PFSK-1 (cell line): Measurements from ENCODE around the gene PALD1.

ENCODE experiments used
- FOXP2 ChIP-seq: optimal IDR thresholded peaks from 2 replicates; pipeline ENCODE3; 2011; ENCODE audit warnings: borderline replicate concordance, control low read depth, inconsistent platforms; ENCODE audit not compliant: insufficient read depth; ENCODE audit errors: extremely low read length, extremely low read depth
- POLR2AphosphoS5 ChIP-seq: IDR thresholded peaks from 2 replicates; pipeline ENCODE4 v1.6.1; 2012; ENCODE audit warnings: low read depth, mild to moderate bottlenecking, control low read depth, low read length, moderate library complexity
- SIN3A ChIP-seq: IDR thresholded peaks from 2 replicates; pipeline ENCODE4 v1.6.1; 2012; ENCODE audit warnings: mild to moderate bottlenecking, low read length, moderate library complexity, borderline replicate concordance; ENCODE audit not compliant: insufficient read depth
- TAF1 ChIP-seq: IDR thresholded peaks from 2 replicates; pipeline ENCODE4 v1.6.1; 2012; ENCODE audit warnings: low read length, control low read depth, borderline replicate concordance; ENCODE audit not compliant: insufficient read depth
- TF ChIP-seq, protein P1 (sequence below), 2 experiments: IDR thresholded peaks; 2 replicates each; pipeline versions ENCODE4 v1.6.1 to v1.8.0; 2011 to 2012; ENCODE audit warnings: low read depth in 2 of 2, low read length in 2 of 2, control low read depth in 1 of 2, inconsistent platforms in 1 of 2, mild to moderate bottlenecking in 1 of 2, moderate library complexity in 1 of 2; ENCODE audit not compliant: insufficient read depth in 1 of 2

DNA sequence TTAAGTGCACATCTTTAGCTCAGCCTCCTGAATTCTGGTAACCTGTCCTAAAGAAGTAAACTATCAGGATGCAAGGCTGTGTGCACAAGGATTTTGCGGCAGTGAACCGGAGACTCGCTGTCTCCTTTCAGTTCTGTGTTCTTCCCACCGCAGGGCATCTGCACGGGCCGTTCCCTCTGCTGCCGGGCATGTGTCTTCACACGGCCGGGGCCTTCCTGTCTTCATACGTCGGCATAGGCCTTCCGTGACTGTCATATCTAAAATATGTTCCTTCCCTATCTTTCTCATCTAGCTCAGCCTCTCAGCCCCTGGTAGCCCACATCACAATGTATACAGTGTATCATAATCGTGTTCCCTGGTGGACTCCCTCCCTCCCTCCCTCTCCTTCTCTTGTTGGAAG lies 16.4 kb downstream of the PALD1 start:
- TF ChIP-seq, protein P1, sequence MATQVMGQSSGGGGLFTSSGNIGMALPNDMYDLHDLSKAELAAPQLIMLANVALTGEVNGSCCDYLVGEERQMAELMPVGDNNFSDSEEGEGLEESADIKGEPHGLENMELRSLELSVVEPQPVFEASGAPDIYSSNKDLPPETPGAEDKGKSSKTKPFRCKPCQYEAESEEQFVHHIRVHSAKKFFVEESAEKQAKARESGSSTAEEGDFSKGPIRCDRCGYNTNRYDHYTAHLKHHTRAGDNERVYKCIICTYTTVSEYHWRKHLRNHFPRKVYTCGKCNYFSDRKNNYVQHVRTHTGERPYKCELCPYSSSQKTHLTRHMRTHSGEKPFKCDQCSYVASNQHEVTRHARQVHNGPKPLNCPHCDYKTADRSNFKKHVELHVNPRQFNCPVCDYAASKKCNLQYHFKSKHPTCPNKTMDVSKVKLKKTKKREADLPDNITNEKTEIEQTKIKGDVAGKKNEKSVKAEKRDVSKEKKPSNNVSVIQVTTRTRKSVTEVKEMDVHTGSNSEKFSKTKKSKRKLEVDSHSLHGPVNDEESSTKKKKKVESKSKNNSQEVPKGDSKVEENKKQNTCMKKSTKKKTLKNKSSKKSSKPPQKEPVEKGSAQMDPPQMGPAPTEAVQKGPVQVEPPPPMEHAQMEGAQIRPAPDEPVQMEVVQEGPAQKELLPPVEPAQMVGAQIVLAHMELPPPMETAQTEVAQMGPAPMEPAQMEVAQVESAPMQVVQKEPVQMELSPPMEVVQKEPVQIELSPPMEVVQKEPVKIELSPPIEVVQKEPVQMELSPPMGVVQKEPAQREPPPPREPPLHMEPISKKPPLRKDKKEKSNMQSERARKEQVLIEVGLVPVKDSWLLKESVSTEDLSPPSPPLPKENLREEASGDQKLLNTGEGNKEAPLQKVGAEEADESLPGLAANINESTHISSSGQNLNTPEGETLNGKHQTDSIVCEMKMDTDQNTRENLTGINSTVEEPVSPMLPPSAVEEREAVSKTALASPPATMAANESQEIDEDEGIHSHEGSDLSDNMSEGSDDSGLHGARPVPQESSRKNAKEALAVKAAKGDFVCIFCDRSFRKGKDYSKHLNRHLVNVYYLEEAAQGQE (IDR thresholded peaks at IDR 0.05; ENCODE audit: insufficient read depth in 1 of 2, low read depth in 2 of 2, low read length in 2 of 2): no peak
- no peak for TF ChIP-seq POLR2AphosphoS5
- TF ChIP-seq TAF1: no peak
- TF ChIP-seq SIN3A: no peak
- no peak for TF ChIP-seq FOXP2
